HG02884 (cell line): ENCODE measurements around the gene CHAMP1.

Experiments
- ATAC-seq: cut with Tn5 transposase; IDR thresholded peaks from one replicate; pipeline ENCODE4 v1.9.1; 2021; ENCODE audit warnings: mild to moderate bottlenecking, moderate library complexity; ENCODE audit not compliant: unreplicated experiment

The CHAMP1 gene, protein sequence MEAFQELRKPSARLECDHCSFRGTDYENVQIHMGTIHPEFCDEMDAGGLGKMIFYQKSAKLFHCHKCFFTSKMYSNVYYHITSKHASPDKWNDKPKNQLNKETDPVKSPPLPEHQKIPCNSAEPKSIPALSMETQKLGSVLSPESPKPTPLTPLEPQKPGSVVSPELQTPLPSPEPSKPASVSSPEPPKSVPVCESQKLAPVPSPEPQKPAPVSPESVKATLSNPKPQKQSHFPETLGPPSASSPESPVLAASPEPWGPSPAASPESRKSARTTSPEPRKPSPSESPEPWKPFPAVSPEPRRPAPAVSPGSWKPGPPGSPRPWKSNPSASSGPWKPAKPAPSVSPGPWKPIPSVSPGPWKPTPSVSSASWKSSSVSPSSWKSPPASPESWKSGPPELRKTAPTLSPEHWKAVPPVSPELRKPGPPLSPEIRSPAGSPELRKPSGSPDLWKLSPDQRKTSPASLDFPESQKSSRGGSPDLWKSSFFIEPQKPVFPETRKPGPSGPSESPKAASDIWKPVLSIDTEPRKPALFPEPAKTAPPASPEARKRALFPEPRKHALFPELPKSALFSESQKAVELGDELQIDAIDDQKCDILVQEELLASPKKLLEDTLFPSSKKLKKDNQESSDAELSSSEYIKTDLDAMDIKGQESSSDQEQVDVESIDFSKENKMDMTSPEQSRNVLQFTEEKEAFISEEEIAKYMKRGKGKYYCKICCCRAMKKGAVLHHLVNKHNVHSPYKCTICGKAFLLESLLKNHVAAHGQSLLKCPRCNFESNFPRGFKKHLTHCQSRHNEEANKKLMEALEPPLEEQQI

DNA sequence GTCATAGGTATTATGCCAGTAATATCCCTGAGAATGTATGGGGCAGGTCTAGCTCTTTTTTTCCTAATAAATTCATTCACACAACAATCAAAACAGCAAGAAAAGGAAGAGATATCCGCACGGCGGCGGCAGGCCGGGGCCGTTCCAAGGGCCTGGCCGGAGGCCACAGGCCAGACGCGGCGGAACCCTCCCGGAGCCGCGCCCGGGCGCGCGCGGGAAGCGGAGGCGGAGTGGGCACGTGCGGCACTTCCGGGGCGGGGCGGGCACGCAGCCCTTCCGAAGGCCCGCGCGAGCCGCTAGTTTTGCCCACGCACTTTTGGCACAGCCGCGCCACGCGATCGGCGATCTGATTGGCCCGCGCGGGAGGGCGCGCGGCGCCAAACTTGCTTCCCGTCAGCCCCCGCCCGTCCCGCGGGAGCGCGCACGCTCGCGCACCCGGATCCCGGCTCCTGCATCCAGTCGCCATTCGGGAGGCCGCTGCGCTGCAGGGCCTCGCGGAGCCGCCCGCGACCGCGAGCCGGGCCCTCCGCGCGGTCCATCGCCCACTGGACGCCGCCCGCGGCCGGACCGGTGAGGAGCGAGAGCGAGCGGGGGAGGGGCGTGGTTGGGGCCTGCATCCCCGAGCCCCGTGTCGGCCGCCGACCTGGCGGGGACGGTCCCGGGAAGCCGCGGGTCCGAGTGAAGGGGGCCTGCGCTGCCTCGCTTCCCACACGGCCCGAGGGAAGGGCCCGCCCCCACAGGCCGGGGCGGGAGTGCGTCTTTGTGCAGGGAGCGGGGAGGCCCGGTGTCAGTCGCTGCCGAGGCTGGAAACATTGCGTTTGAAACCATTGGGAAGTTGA lies at the start of gene CHAMP1:
Gene CHAMP1 (plus strand): TSS at position 430 of the 839 bp plus-strand sequence. CDS start 9,340 bp downstream, outside the sequence.
- peak; percentile 59 for ATAC-seq

DNA sequence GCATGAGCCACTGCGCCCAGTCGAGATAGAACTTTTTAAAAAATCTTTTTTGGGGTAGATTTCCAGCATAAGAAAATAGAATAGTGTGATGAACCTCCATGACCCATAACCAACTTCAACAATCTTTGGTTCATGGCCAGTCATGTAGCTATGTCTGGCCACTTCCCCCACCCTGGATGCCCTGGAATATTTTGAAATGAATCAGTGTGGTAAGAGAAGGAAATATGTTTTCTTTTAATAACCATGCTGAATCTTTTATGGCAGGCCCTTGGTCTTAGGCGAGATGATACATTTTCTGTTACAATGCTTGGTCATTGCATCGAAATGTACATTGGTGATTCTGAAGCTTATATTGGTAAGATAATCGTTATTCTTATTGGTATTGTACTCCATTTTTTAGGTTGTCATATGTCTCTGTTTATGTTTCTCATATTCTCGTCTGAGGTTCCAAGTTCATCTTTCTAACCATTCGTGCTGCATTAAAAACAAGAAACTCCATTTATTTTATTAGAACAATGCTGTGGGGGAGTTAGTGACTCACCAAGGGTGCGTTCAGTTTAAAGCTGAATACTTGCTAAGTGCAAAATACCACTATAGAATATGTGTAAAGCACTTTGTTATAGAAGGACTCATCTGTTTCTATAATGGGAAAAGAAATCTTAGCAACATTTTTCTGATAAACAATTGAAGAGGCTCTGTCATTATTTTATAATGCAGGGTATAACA lies 49.3 kb upstream of the CHAMP1 start:
- no peak for ATAC-seq

DNA sequence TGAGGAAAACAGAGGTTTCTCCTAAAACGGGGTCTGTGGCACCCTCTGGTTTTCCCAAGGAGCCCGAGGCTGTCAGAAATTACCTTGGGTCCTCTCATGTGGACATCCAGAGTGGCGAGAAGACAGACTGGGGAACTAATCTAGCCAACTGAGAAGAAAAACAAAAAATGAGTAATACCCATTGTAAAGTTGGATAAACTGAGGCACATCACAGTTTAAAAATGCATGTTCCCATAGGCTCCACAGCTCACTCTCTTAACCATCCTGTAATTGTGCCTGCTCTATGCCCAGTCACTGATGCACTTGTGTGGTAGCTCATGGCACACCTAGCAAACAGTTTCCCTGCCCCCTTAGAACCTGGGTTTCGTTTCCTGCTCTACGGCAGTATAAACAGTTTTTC lies 48.1 kb upstream of the CHAMP1 start:
- no peak for ATAC-seq

DNA sequence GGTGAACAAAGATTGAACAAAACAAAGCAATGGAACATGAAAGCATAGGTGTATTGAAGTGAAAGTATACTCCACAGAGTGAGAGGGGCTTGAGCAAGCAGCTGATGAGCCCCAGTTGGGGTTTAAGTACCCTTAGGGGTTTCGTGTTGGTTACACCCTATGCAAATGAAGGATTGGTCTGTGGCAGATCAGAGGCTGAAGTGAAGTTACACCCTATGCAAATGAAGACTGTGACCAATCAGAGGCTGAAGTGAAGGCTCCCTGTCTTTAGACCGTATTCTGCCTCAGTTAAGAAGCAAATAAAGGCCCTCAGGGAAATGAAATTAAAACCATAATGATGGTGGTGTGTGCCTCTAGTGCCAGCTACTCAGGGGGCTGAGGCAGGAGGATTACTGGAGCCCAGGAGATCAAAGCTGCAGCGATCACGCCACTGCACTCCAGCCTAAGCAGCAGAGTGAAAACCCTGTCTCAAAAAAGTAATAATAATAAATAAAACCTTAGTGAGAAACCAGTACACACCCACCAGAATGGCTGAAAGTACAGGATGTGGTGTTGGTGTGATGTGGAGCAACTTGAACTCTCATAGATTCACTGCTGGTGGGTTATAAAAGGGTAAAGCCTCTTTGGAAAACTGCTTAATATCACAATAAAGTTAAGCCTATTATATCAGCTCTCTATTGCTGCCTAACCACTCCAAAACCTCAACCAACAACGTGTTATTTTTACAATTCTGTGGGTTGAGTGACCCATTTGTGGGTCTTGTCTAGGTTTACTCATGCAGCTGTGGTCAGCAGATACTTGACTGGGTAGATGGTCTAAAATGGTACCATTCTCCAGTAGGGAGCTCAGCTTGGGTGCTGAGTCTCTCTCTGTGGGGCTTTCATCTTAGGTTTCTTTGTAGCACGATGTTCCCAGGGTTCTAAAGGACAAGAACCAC lies 45.7 kb upstream of the CHAMP1 start:
- no peak for ATAC-seq

DNA sequence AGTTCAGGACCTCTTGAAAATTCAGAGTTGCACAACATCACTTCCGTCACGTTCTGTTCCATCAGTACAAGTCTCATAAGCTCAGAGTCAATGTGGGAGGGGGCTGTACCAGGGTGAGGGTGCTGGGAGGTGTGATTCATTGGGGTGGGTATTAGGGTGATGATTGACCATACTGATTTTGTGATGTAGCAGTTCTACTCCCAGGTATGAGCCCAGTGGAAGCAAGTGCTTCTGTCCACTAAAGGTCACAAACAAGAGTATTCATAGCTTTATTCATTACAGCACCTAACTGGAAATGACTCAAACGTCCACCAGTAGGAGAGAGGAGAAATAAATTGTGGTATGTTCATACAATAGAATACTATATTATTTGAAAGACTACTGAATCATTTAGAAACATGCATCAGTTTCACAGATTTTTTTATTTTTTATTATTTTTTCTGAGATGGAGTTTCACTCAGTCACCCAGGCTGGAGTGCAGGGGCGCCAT lies 45.0 kb upstream of the CHAMP1 start:
- no peak for ATAC-seq

DNA sequence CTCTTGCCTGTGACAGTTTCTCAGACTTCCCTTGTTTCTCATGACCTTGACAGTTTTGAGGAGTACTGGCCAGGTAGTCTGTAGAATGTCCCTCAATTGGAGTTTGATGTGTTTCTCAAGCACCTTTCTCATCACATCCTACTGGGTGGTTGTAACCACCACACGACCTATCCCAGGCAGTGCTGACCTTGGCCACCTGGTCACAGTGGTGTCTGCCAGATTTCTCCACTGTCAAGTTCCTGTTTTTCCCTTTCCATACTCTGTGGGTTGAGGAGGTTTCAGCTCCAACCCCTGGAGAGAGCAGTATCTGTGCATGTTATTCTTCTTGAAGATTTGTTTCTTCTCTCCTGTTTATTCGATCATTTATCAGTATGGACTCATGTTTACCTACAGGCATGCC lies 41.3 kb upstream of the CHAMP1 start:
- ATAC-seq: no peak

DNA sequence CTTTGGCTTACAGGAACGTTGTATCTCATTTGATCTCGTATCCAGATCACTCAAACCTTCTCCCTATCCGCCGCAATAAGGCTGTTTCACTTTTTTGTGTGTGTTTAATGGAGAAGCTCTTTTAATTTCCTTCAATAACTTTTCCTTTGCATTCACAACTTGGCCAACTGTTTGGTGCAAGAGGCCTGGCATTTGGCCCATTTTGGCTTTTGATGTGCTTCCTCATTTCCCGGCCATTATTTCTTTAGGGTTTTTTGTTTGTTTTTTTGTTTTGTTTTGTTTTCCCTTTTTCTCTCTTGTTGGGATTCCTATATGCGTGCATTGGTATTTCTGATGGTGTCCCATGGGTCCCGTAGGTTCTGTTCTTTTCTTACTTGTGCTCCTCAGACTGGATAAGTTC lies 39.0 kb upstream of the CHAMP1 start:
- ATAC-seq: no peak

DNA sequence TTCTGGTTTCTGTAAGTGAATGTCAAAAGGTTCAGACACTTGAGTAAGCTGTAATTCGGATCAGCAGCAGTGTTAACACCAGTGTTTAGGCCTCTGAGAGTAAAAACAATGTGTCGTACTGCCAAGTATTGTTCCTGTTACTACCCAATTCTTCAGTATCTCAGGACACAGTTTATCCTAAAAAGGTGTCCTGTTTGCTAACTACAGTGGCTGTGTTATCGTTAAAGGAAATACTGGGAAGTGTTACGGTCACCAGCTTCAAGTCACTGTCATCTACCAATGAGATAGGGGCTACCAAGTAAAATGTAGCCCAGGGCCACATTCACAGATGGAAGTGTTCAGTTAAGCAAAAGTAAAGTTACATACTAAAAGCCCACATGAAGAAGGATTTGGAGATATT lies 35.2 kb upstream of the CHAMP1 start:
- no peak for ATAC-seq

DNA sequence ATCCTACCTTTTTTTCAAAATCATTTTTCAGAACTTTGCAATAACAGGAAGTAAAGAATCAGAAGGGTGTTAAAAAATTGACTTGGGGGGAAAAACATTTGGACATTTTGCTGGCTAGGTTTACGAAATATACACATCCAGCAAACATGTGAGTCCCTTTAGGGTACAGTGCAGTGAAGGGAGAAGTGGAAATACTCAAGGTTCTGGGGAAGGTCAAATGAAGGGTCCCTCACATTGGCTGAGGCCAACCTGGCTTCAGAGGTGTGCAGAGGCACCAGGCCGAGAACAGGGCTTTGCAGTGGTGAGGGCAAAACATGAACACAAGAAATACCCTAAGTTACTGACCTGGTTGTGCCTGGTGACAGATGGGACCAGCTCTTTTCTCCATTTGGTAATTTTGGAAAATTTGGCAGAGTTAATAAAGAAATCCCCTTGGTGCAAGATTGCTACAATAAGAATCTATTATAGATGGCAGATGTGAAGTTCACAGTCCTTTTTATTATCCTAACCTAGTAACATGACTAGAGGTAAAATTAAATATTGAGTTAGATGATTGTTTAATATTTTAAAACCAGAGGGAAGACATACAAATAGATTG lies 34.4 kb upstream of the CHAMP1 start:
- no peak for ATAC-seq

DNA sequence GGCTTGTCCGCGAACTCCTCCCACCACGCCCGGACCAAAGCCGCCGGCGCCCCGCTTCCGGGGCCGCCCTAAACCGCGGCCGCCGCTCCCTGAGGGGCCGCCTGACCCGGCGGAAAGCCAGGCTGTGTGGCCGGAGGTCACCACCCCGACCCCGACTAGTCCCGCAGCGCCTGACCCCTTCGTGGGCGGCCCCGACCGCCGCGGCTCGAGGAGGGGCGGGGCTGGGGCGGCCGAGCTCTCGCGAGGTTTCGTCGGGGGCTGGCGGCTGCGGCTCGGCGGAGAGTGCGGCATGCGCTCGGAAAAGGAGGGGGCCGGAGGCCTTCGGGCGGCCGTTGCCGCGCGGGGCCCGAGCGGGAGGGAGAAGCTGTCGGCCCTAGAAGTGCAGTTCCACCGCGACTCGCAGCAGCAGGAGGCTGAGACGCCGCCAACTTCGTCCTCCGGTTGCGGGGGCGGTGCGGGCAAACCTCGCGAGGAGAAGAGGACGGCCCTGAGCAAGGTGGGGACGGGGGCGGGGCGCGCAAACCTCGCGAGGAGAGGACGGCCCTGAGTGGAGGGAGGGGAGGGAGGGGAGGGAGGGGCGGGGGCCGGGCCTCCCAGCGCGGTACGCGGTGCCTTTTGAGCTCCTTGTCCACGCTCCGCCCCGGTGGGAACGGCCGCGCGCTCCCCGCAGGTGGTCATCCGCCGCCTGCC lies 32.8 kb upstream of the CHAMP1 start, which contains the start of gene UPF3A:
Gene UPF3A (plus strand): TSS at position 251 of the 690 bp plus-strand sequence. CDS start 39 bp downstream, at position 290.
- peak; percentile 49 for ATAC-seq

DNA sequence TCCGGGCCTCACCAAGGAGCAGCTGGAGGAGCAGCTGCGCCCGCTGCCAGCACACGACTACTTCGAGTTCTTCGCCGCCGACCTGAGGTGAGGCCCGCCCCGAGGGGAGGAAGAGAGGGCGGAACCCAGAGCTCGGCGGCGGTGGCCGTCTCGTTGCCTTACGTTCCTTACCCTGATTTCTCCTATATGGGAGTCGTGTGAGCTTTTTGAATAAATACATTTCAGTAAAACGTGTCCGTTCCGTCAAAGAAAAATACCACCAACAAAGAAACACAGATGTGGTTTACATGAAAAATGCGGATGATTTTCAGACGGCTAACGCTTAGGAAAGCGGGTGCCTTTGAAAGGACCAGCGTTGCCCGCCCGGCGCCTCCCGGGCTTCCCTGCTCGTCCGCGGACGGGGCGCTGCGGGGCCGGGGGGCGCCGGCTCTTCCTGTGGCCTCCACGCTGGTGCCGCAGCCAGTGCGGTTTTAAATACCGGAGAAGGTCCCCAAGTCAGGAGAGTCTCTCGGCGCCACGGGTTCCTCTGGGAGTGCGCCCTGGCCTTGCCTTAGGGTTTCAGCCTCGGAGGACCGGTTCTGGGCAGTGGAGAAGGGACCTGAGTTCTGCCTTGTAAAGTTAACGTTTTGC lies 32.1 kb upstream of the CHAMP1 start:
- ATAC-seq: peak; percentile 40

DNA sequence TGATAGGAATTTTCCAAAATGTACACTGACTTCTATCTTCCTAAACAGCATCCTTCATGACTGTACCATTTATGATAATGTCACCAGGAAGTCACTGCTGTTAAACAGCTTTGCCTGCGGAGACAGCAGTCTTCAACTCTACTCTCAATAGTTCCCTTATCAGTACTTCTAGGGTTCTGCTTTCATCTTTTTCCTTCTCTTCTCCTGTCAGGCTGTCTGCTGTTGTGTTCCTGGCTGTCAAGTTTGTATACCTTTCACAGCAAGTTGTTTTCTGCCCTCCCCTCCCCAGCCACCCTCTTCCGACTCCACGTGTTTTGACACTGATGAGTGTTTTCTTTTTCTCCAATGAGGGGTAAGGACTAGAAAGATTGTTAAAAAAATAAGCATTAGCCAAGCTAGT lies 30.7 kb upstream of the CHAMP1 start:
- ATAC-seq: no peak

DNA sequence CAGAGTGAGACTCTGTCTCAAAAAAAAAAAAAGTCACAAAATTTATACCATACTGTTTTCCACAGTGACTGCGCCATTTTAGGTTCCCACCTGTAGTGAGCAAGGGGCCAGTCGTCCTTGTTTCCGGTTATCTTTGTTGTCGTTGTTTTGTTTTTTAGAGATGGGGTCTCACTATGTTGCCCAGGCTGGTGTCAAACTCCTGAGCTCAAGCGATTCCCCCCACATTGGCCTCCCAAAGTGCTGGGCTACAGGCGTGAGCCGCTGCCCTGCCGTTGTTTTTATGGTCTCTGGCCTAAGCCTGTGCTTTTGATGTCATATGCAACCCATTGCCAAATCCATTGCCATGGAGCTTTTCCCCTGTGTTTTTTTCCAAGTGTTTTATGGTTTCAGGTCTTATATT lies 29.6 kb upstream of the CHAMP1 start:
- ATAC-seq: no peak

DNA sequence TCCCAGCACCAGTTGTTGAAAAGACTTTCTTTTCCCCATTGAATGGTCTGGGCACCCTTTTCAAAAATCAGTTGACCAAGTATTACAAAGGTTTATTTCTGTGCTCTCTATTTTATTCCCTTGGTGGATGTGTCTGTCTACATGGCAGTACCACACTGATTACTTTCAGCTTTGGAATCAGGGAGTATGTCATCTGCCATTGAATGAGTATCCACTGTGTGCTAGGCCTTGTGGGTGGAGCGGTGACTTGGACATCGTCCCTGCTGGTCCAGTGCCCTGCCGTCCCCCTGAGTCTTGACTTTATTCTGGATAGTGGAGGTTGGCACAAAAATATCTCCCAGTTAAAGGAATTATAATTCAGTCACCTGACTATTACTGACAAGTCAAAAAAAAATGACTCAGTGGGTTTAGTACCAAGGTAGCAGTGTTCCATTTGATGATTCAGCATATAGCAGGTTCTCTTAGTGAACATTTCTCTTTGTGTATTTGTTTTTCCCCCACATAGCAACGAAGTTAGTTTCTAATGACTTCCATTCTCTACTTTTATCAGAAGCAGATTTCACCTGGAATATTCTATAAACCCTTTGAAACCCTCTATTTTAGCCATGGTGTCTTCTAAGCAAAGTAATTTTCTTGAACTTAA lies 29.0 kb upstream of the CHAMP1 start:
- no peak for ATAC-seq

DNA sequence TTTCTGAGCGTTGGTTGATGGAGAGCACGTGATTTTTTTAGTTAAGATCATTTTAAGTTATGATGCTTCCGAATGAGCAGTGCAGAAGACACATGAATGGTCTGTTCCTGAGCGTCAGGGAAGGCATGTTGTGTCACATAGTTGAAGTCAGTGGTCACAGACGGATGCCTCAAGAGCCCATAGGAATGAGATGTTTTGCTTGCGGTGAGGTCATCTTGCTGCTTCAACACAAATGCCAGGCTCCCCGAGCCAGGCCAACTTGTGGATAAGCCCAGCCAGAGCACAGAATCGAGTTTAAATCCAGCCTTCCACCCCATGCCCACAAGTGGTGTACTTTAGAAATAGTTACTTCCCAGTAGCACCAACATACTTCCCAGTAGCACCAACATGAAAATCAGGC lies 27.5 kb upstream of the CHAMP1 start:
- no peak for ATAC-seq

DNA sequence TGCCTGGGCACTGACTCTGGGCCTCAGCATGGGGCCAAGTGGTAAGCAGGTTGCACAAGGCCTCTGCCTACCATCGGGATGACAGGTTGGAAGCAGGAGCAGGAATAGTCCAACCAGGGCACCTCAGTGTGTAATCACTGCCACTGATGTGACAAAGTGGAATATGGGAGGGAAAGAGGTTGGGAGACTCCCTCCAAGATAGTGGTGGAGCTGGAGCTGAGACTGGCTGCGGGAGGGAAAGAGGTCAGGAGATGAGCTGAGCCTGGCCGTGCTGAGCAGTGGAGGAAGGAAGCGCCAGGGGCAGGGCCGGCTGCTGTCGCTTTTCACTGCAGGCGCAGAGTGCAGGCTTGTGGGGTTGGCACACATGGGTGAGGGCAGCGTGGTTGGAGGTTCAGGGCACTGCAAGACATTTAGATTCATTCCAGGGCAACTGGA lies 26.1 kb upstream of the CHAMP1 start:
- ATAC-seq: no peak

DNA sequence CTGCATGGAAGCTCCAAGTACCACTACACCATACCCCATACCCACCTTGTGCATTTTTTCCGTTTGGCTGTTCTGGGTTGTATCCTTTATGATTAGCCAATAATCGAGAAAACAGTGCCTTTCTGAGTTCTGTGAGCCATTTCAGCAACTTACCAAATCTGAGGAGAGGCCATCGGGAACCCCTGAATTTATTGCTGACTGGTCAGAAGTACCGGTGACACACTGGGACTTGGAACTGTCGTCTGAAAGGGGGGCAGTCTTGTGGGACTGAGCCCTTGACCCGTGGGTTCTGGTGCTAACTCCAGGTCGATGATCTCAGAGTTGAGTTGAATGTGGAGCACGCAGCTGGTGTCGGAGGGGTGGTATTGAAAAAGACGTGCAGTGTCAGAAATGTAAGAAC lies 17.9 kb upstream of the CHAMP1 start:
- ATAC-seq: no peak
